Endothelial cell of umbilical vein (primary cell): ENCODE results near the gene EVI5. TPM values are rescaled to one million over a fixed set of nuclear protein-coding genes. Genes with fewer than 3 reads are reported as not detected.
"Not testable (repeated sequence)": the region's sequence is repeated elsewhere in the genome, so short reads cannot be mapped to it uniquely, and the experiment has no call there.

Experiments used
- BruUV-seq: library from RNA; stranded (reverse); fragments of 400-500 nt; replicated peaks from 2 replicates; lab custom pipeline; 2021; lab: Mats Ljungman, UMichigan
- CTCF ChIA-PET: fragments of 300-600, 350-600 bp; sonication (Branson Sonifier 250); formaldehyde crosslinking; loops from one replicate; lab custom pipeline; 2021; ENCODE audit warnings: antibody characterized with exemption, inconsistent platforms; lab: Charles Lee
- POLR2A ChIA-PET: fragments of 300-600, 350-600 bp; sonication (Branson Sonifier 250); formaldehyde crosslinking; loops from one replicate; lab custom pipeline; 2021; ENCODE audit warnings: antibody characterized with exemption, inconsistent platforms; lab: Charles Lee
- DNase-seq: peaks from one replicate; pipeline ENCODE4 v3.0.0-alpha.2; 2011; ENCODE audit warnings: low read depth, low spot score
- FAIRE-seq: peaks from 2 replicates; lab custom pipeline; 2011; peaks lifted over from hg19 to GRCh38; lab: Jason Lieb, UNC
- H2AFZ ChIP-seq: 2 replicates; pipeline ENCODE4 v1.6.0; 2012; ENCODE audit warnings: low read depth, low read length, control low read depth, inconsistent platforms
- H3K27ac ChIP-seq: 2 replicates; pipeline ENCODE4 v1.5.1; 2011; ENCODE audit warnings: low read depth, mild to moderate bottlenecking, control low read depth, low read length, moderate library complexity; ENCODE audit not compliant: insufficient read depth
- H3K27me3 ChIP-seq, 2 experiments: 2 replicates each; pipeline versions ENCODE4 v1.6.0 to v1.6.1; 2011; ENCODE audit warnings: low read length in 2 of 2, mixed read lengths in 1 of 2; ENCODE audit not compliant: control insufficient read depth in 2 of 2, insufficient read depth in 2 of 2
- H3K36me3 ChIP-seq, 2 experiments: 2 replicates in 1 of 2; 3 replicates in 1 of 2; pipeline ENCODE4 v1.5.1; 2011; ENCODE audit warnings: low read length in 2 of 2, mild to moderate bottlenecking in 1 of 2, moderate library complexity in 1 of 2; ENCODE audit not compliant: control insufficient read depth in 2 of 2, insufficient read depth in 2 of 2; ENCODE audit errors: extremely low read depth in 1 of 2
- H3K4me1 ChIP-seq: 3 replicates; pipeline ENCODE4 v1.5.1; 2011; ENCODE audit warnings: mild to moderate bottlenecking, low read length; ENCODE audit not compliant: control insufficient read depth, insufficient read depth; ENCODE audit errors: extremely low read depth
- H3K4me2 ChIP-seq: 2 replicates; pipeline ENCODE4 v1.6.1; 2011; ENCODE audit warnings: low read length, control low read depth, mixed read lengths; ENCODE audit not compliant: insufficient read depth
- H3K4me3 ChIP-seq, 3 experiments: fragments of 200-600 bp in 1 of 3; sonication (generic), shearing (Covaris generic) in 1 of 3; replicated peaks in 1 of 3; 2 replicates each; pipeline ENCODE4 v1.5.1; 2011 to 2016; ENCODE audit warnings: control low read depth in 3 of 3, low read length in 3 of 3, mild to moderate bottlenecking in 2 of 3, inconsistent platforms in 1 of 3, low read depth in 1 of 3, moderate library complexity in 1 of 3; ENCODE audit not compliant: insufficient read depth in 1 of 3
- H3K79me2 ChIP-seq: 2 replicates; pipeline ENCODE4 v1.6.0; 2012; ENCODE audit warnings: low read length, inconsistent platforms; ENCODE audit not compliant: control insufficient read depth, insufficient read depth
- H3K9ac ChIP-seq: replicated peaks from 2 replicates; pipeline ENCODE3; 2011; ENCODE audit warnings: low read length, control low read depth; ENCODE audit not compliant: insufficient read depth; ENCODE audit errors: extremely low read depth
- H3K9me1 ChIP-seq: replicated peaks from 3 replicates; pipeline ENCODE4 v1.6.0; 2011; ENCODE audit warnings: mild to moderate bottlenecking, low read length; ENCODE audit not compliant: control insufficient read depth, insufficient read depth; ENCODE audit errors: extremely low read depth
- H3K9me3 ChIP-seq: replicated peaks from 2 replicates; pipeline ENCODE4 v1.5.1; 2012; ENCODE audit warnings: low read length, inconsistent platforms; ENCODE audit not compliant: control insufficient read depth, insufficient read depth
- H4K20me1 ChIP-seq: replicated peaks from 2 replicates; pipeline ENCODE3; 2011; ENCODE audit warnings: mild to moderate bottlenecking, low read length; ENCODE audit not compliant: control insufficient read depth, insufficient read depth; ENCODE audit errors: extremely low read depth
- CTCF ChIP-seq, 2 donors: IDR thresholded peaks; 1 replicate in 1 of 2; 2 replicates in 1 of 2; pipeline ENCODE4 v1.5.1; 2011; ENCODE audit warnings: low read length in 2 of 2, mild to moderate bottlenecking in 2 of 2, moderate library complexity in 2 of 2, control low read depth in 1 of 2, inconsistent platforms in 1 of 2, low read depth in 1 of 2; ENCODE audit not compliant: insufficient read depth in 1 of 2; ENCODE audit errors: extremely low read depth in 1 of 2
- EZH2 ChIP-seq: IDR thresholded peaks from 2 replicates; pipeline ENCODE4 v1.6.1; 2012; ENCODE audit warnings: borderline replicate concordance, low read depth, mild to moderate bottlenecking, moderate library complexity, low read length, inconsistent platforms; ENCODE audit not compliant: severe bottlenecking
- FOS ChIP-seq: IDR thresholded peaks from 2 replicates; pipeline ENCODE4 v1.6.1; 2011; ENCODE audit warnings: mild to moderate bottlenecking, low read length, moderate library complexity, borderline replicate concordance; ENCODE audit not compliant: insufficient read depth
- GATA2 ChIP-seq: IDR thresholded peaks from 2 replicates; pipeline ENCODE4 v1.7.0; 2011; ENCODE audit warnings: low read depth, mild to moderate bottlenecking, moderate library complexity, mixed read lengths, low read length; ENCODE audit not compliant: insufficient read length, insufficient read depth
- JUN ChIP-seq: IDR thresholded peaks from 2 replicates; pipeline ENCODE4 v1.6.1; 2011; ENCODE audit warnings: borderline replicate concordance, low read depth; ENCODE audit not compliant: insufficient read length, insufficient read depth
- MAX ChIP-seq: IDR thresholded peaks from 2 replicates; pipeline ENCODE4 v1.6.1; 2011; ENCODE audit not compliant: insufficient read depth, insufficient read length
- MYC ChIP-seq: IDR thresholded peaks from one replicate; pipeline ENCODE4 v1.6.1; 2011; ENCODE audit warnings: mild to moderate bottlenecking, low read depth, low read length
- POLR2A ChIP-seq: IDR thresholded peaks from 2 replicates; pipeline ENCODE4 v1.6.1; 2012; ENCODE audit warnings: low read depth, mild to moderate bottlenecking, control low read depth, low read length
- POLR2AphosphoS5 ChIP-seq: IDR thresholded peaks from 2 replicates; pipeline ENCODE4 v1.6.1; 2012; ENCODE audit warnings: low read depth, mild to moderate bottlenecking, control low read depth, low read length, moderate library complexity; ENCODE audit not compliant: insufficient read depth
- dilution Hi-C: fragments of 300-500 bp; cut with MboI; formaldehyde crosslinking; loops from one replicate; pipeline ENCODE4 v1.15.0; 2019; ENCODE audit warnings: low sequenced_read_pairs; ENCODE audit not compliant: extremely low pct_ligation_motif_present
- intact Hi-C: fragments of 100-400 bp; cut with micrococcal nuclease; formaldehyde crosslinking; loops from one replicate; pipeline ENCODE4 v1.10.0; 2022
- polyA plus RNA-seq, 4 experiments: library from polyadenylated mRNA; depleted of rRNA in 3 of 4; stranded (reverse) in 3 of 4; unstranded in 1 of 4; fragments of >200 nt; gene quantifications; 2 replicates each; pipeline versions ENCODE4 v1.2.1 to v1.2.3, GENCODE V29; 2011 to 2012; ENCODE audit warnings: missing spikeins in 1 of 4
- total RNA-seq: library from RNA; stranded (reverse); gene quantifications from 2 replicates; pipeline ENCODE4 v1.2.3, GENCODE V29; 2021

EVI5 gene
- total and polyA plus RNA-seq, 2 donors (not counting 3 experiments of a cell fraction or from before 2014, with no cell fraction given), result 5.0 to 26.2 TPM

- ChIA-PET POLR2A (no interaction called here), CTCF (interaction anchor here (0.7 to 0.8 kb wide), 2 partner anchors 21 to 418 kb away, joined by 3 to 4 read pairs; no protein-coding TSS in a partner anchor)
- Histone ChIP-seq H3K4me2 (no peak overlapping the region), H3K9me3 (no peaks in the 10 kb centered on the region), H3K79me2 (peaks cover 2% of the 10 kb centered on the region), H3K36me3 (peaks cover 0 to under 1% of the 10 kb centered on the region in 2 experiments), H4K20me1 (no peaks in the 10 kb centered on the region), H3K9ac (no peak overlapping the region), H3K4me1 (no peaks in the 10 kb centered on the region), H3K9me1 (no peaks in the 10 kb centered on the region), H2AFZ (no peak overlapping the region), H3K27ac (no peak overlapping the region), H3K27me3 (no peaks in the 10 kb centered on the region), H3K4me3 (no peak overlapping the region)
- TF ChIP-seq MYC, result no peak
- no peak for TF ChIP-seq POLR2AphosphoS5
- no peak for TF ChIP-seq POLR2A
- TF ChIP-seq JUN, result no peak
- no peak for TF ChIP-seq CTCF (IDR thresholded peaks at IDR 0.05; ENCODE audit: extremely low read depth in 1 of 2, insufficient read depth in 1 of 2, low read depth in 1 of 2, low read length in 2 of 2)
- no peak for TF ChIP-seq MAX
- TF ChIP-seq GATA2, result no peak
- TF ChIP-seq FOS, result no peak
- no peak for TF ChIP-seq EZH2
- BruUV-seq, result no TSS peak
- no peak for FAIRE-seq
- no peak for DNase-seq
- intact Hi-C loops (no loop called here), dilution Hi-C loops (no loop called here)
Measured at GRCh38 chr1:92728697-92729096, 56.2 kb downstream of the EVI5 start.

GRCh38 chr1:92723713-92724112 is 61.2 kb downstream of the EVI5 start:
- DNase-seq, BruUV-seq, H3K9me1 ChIP-seq: not testable (repeated sequence)

More at GRCh38 chr1:92723713-92724112, 61.2 kb downstream of the EVI5 start:
- H3K9me3 ChIP-seq, H3K36me3 ChIP-seq, intact Hi-C loops, H3K4me3 ChIP-seq, H2AFZ ChIP-seq, H4K20me1 ChIP-seq, H3K9ac ChIP-seq, H3K79me2 ChIP-seq, H3K27ac ChIP-seq, POLR2A ChIA-PET, FAIRE-seq, H3K4me1 ChIP-seq, H3K27me3 ChIP-seq, H3K4me2 ChIP-seq, dilution Hi-C loops: not testable (repeated sequence)
- CTCF ChIA-PET, result interaction anchor here (0.7 kb wide), 1 partner anchor 413 kb away, joined by 3 read pairs; no protein-coding TSS in a partner anchor
